HCT116 (cell line): ENCODE measurements around the gene NDC1. TPM values are rescaled to one million over a fixed set of nuclear protein-coding genes. Genes with fewer than 3 reads are reported as not detected.

Experiments
- ATAC-seq: fragments of 200-7000 bp; cut with Tn5 transposase; 2 replicates; pipeline ENCODE4 v1.9.1; 2020; ENCODE audit warnings: mild to moderate bottlenecking, moderate library complexity
- BruUV-seq: library from RNA; stranded (reverse); fragments of 400-500 nt; replicated peaks from 2 replicates; lab custom pipeline; 2021; lab: Mats Ljungman, UMichigan
- CTCF ChIA-PET: fragments of 300-600 bp; sonication (Branson Sonifier 250); formaldehyde crosslinking; loops from one replicate; lab custom pipeline; 2021; ENCODE audit warnings: antibody characterized with exemption; lab: Charles Lee
- POLR2A ChIA-PET: fragments of 300-600, 350-600 bp; sonication (Branson Sonifier 250); formaldehyde crosslinking; loops from one replicate; lab custom pipeline; 2021; ENCODE audit warnings: antibody characterized with exemption; lab: Charles Lee
- RAD21 ChIA-PET, 2 experiments: fragments of 300-600 bp; sonication (Branson Sonifier 250); formaldehyde crosslinking; loops; one replicate each; lab custom pipeline; 2023; ENCODE audit warnings: low total read pairs in 2 of 2; ENCODE audit not compliant: uncharacterized antibody in 2 of 2, unreplicated experiment in 2 of 2, low non-redundant PET in 1 of 2; lab: Charles Lee
- DNase-seq: peaks from one replicate; pipeline ENCODE4 v3.0.0-alpha.2; 2010; ENCODE audit warnings: low read depth, low spot score
- H2AFZ ChIP-seq: fragments of 200-600 bp; shearing (Covaris generic), sonication (generic); 2 replicates; pipeline ENCODE4 v1.6.1; 2017; ENCODE audit warnings: low read depth, mixed run types, mixed read lengths, antibody characterized with exemption, low read length; ENCODE audit not compliant: poor library complexity, severe bottlenecking
- H3K27ac ChIP-seq: 2 replicates; pipeline ENCODE4 v1.5.1; 2012; ENCODE audit warnings: low read depth, low read length
- H3K27me3 ChIP-seq: fragments of 200-600 bp; sonication (generic); 2 replicates; pipeline ENCODE4 v1.6.1; 2016; ENCODE audit warnings: mixed run types, low read length, mixed read lengths; ENCODE audit not compliant: insufficient read depth
- H3K36me3 ChIP-seq, 2 experiments: fragments of 200-500 bp in 1 of 2; fragments of 200-600 bp in 1 of 2; sonication (Bioruptor generic) in 1 of 2; sonication (generic) in 1 of 2; 2 replicates each; pipeline versions ENCODE4 v1.5.1 to v1.6.1; 2014 to 2016; ENCODE audit warnings: low read length in 2 of 2, inconsistent platforms in 1 of 2, mixed read lengths in 1 of 2, mixed run types in 1 of 2; ENCODE audit not compliant: insufficient read depth in 2 of 2, control insufficient read depth in 1 of 2
- H3K4me1 ChIP-seq, 2 experiments: fragments of 200-600 bp in 1 of 2; sonication (generic) in 1 of 2; 2 replicates each; pipeline versions ENCODE4 v1.5.1 to v1.6.1; 2012 to 2017; ENCODE audit warnings: low read length in 2 of 2, inconsistent platforms in 1 of 2, mild to moderate bottlenecking in 1 of 2, mixed read lengths in 1 of 2, mixed run types in 1 of 2, moderate library complexity in 1 of 2; ENCODE audit not compliant: insufficient read depth in 2 of 2, control insufficient read depth in 1 of 2
- H3K4me2 ChIP-seq: fragments of 200-600 bp; sonication (generic); 2 replicates; pipeline ENCODE4 v1.6.1; 2017; ENCODE audit warnings: mixed run types, low read length, mixed read lengths
- H3K4me3 ChIP-seq, 2 experiments: fragments of 200-600 bp in 1 of 2; sonication (generic) in 1 of 2; replicated peaks in 1 of 2; 2 replicates each; pipeline ENCODE4 v1.5.1; 2011 to 2016; ENCODE audit warnings: low read length in 2 of 2, control low read depth in 1 of 2, low read depth in 1 of 2, mild to moderate bottlenecking in 1 of 2, mixed read lengths in 1 of 2, mixed run types in 1 of 2
- H3K79me2 ChIP-seq: fragments of 200-600 bp; sonication (generic); 2 replicates; pipeline ENCODE4 v1.6.1; 2017; ENCODE audit warnings: mild to moderate bottlenecking, mixed run types, low read length, moderate library complexity, mixed read lengths; ENCODE audit not compliant: insufficient read depth
- H3K9ac ChIP-seq: fragments of 200-600 bp; sonication (generic); 2 replicates; pipeline ENCODE4 v1.6.1; 2016; ENCODE audit warnings: low read length, mixed read lengths
- H3K9me2 ChIP-seq: fragments of 200-600 bp; sonication (generic), shearing (Covaris generic); 2 replicates; pipeline ENCODE4 v1.6.1; 2017; ENCODE audit warnings: mixed run types, mild to moderate bottlenecking, moderate library complexity; ENCODE audit not compliant: insufficient read depth
- H3K9me3 ChIP-seq, 2 experiments: fragments of 200-500 bp in 1 of 2; fragments of 200-600 bp in 1 of 2; sonication (Bioruptor generic) in 1 of 2; sonication (generic) in 1 of 2; 2 replicates each; pipeline ENCODE4 v1.6.1; 2014 to 2017; ENCODE audit warnings: low read length in 2 of 2, mixed read lengths in 2 of 2, inconsistent platforms in 1 of 2, low read depth in 1 of 2, mild to moderate bottlenecking in 1 of 2, mixed run types in 1 of 2, moderate library complexity in 1 of 2; ENCODE audit not compliant: control insufficient read depth in 1 of 2, insufficient read depth in 1 of 2
- H4K20me1 ChIP-seq: fragments of 200-600 bp; sonication (generic), shearing (Covaris generic); 2 replicates; pipeline ENCODE4 v1.6.1; 2017; ENCODE audit warnings: mixed run types, mild to moderate bottlenecking, moderate library complexity; ENCODE audit not compliant: insufficient read depth
- CBX3 ChIP-seq: IDR thresholded peaks from 2 replicates; pipeline ENCODE4 v1.6.1; 2012; ENCODE audit warnings: low read depth
- CTCF ChIP-seq, 3 experiments: fragments of 200-600 bp in 1 of 3; sonication (generic) in 1 of 3; IDR thresholded peaks in 2 of 3; conservative IDR thresholded peaks in 1 of 3; 2 replicates each; pipeline ENCODE4 v1.5.1; 2012 to 2017; ENCODE audit warnings: low read depth in 2 of 3, low read length in 2 of 3, antibody characterized with exemption in 1 of 3, borderline replicate concordance in 1 of 3, control low read depth in 1 of 3, mild to moderate bottlenecking in 1 of 3, mixed read lengths in 1 of 3, mixed run types in 1 of 3, moderate library complexity in 1 of 3; ENCODE audit not compliant: insufficient read depth in 1 of 3
- EGR1 ChIP-seq: IDR thresholded peaks from 2 replicates; pipeline ENCODE4 v1.6.1; 2012; ENCODE audit warnings: low read depth
- EZH2 ChIP-seq: fragments of 200-600 bp; sonication (generic); IDR thresholded peaks from 2 replicates; pipeline ENCODE4 v1.6.1; 2017; ENCODE audit warnings: antibody characterized with exemption, mixed run types
- EZH2phosphoT487 ChIP-seq: fragments of 200-600 bp; IDR thresholded peaks from 2 replicates; pipeline ENCODE4 v1.6.1; 2018; ENCODE audit warnings: antibody characterized with exemption, borderline replicate concordance
- FOSL1 ChIP-seq: IDR thresholded peaks from 2 replicates; pipeline ENCODE4 v1.6.1; 2012; ENCODE audit warnings: low read depth
- JUND ChIP-seq: IDR thresholded peaks from 2 replicates; pipeline ENCODE4 v1.6.1; 2012
- POLR2AphosphoS5 ChIP-seq: IDR thresholded peaks from 2 replicates; pipeline ENCODE4 v1.6.1; 2011; ENCODE audit warnings: mild to moderate bottlenecking, low read depth, low read length, moderate library complexity
- REST ChIP-seq: IDR thresholded peaks from 2 replicates; pipeline ENCODE4 v1.6.1; 2012; ENCODE audit warnings: low read depth
- SP1 ChIP-seq: IDR thresholded peaks from 2 replicates; pipeline ENCODE4 v1.6.1; 2012; ENCODE audit warnings: low read depth
- SRF ChIP-seq: IDR thresholded peaks from 2 replicates; pipeline ENCODE4 v1.6.1; 2012; ENCODE audit warnings: low read depth
- TCF7L2 ChIP-seq: IDR thresholded peaks from 2 replicates; pipeline ENCODE4 v1.7.0; 2011; ENCODE audit warnings: borderline replicate concordance, inconsistent platforms; ENCODE audit not compliant: insufficient read depth, insufficient read length; ENCODE audit errors: extremely low read depth
- YY1 ChIP-seq: IDR thresholded peaks from 2 replicates; pipeline ENCODE4 v1.6.1; 2011; ENCODE audit warnings: low read length, low read depth, moderate library complexity, mild to moderate bottlenecking; ENCODE audit not compliant: insufficient replicate concordance; ENCODE audit errors: extremely low read depth
- ZBTB33 ChIP-seq: IDR thresholded peaks from 2 replicates; pipeline ENCODE4 v1.6.1; 2011; ENCODE audit warnings: mild to moderate bottlenecking, low read length, moderate library complexity; ENCODE audit not compliant: insufficient replicate concordance; ENCODE audit errors: extremely low read depth
- ZNF274 ChIP-seq: fragments of 200-500 bp; sonication (Bioruptor generic); IDR thresholded peaks from 2 replicates; pipeline ENCODE4 v1.6.1; 2014; ENCODE audit warnings: mild to moderate bottlenecking, low read depth, low read length, inconsistent platforms
- intact Hi-C: fragments of 100-400 bp; cut with micrococcal nuclease; formaldehyde crosslinking; loops from 2 replicates; pipeline ENCODE4 v1.10.0; 2022
- total RNA-seq: library from RNA; stranded (reverse); gene quantifications from one replicate; pipeline ENCODE4 v1.2.1, GENCODE V29; 2021; ENCODE audit not compliant: unreplicated experiment

NDC1 gene
- total RNA-seq, 1 experiment from 2014 or later: 54.7 TPM

- Histone ChIP-seq H3K27me3 (no peaks in the 10 kb centered on the region; the same call in 1 of the 2 replicates), H4K20me1 (no peaks in the 10 kb centered on the region), H3K4me1 (no peaks in the 10 kb centered on the region), H3K4me2 (no peak overlapping the region), H3K36me3 (no peaks in the 10 kb centered on the region), H3K9me3 (no peaks in the 10 kb centered on the region), H3K9me2 (no peaks in the 10 kb centered on the region), H3K9ac (no peak overlapping the region), H2AFZ (no peak overlapping the region), H3K4me3 (no peak overlapping the region), H3K27ac (no peak overlapping the region), H3K79me2 (no peaks in the 10 kb centered on the region)
- ChIA-PET CTCF (no interaction called here), RAD21 (no interaction called here), POLR2A (no interaction called here)
- DNase-seq (no peak), ATAC-seq (no peak)
- TF ChIP-seq SRF: no peak
- TF ChIP-seq FOSL1: no peak
- TF ChIP-seq EZH2phosphoT487: no peak
- TF ChIP-seq REST: no peak
- no peak for TF ChIP-seq YY1
- TF ChIP-seq CTCF (IDR thresholded peaks at IDR 0.05 in 2 of 3, conservative IDR thresholded peaks at IDR 0.05 in 1 of 3; ENCODE audit: borderline replicate concordance in 1 of 3, insufficient read depth in 1 of 3, low read depth in 2 of 3, low read length in 2 of 3): no peak
- no peak for TF ChIP-seq POLR2AphosphoS5
- TF ChIP-seq JUND: no peak
- no peak for TF ChIP-seq ZNF274
- no peak for TF ChIP-seq EGR1
- no peak for TF ChIP-seq SP1
- no peak for TF ChIP-seq TCF7L2
- TF ChIP-seq EZH2: no peak
- no peak for TF ChIP-seq ZBTB33
- no peak for TF ChIP-seq CBX3
- BruUV-seq: no TSS peak
- intact Hi-C loops: no loop called here
Measured at GRCh38 chr1:53731779-53732305, 106.3 kb downstream of the NDC1 start.
